ENCODE measurements around the gene WBP2NL.
"Not testable (repeated sequence)": the region's sequence is repeated elsewhere in the genome, so short reads cannot be mapped to it uniquely, and the experiment has no call there.

The WBP2NL gene

DNA sequence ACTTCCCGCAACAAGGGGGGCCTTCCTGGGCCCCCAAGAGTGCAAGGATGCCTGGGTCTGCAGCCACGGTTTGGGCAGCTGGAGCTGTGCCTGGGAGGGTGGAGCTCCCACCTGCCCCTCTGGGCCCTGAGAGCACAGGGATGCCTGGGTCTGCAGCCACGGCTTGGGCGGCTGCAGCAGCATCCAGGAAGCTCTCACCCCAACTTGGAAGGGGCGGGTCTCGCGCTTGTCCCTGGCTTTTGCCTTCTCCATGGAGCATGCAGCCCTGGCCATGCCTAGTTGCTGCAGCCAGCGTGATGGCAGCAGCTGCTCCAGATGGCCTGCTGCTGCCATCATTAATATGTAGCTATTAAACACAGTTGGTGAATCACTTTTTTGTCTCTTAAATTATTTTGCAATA is 36.7 kb downstream of the WBP2NL start:
- DNase-seq: no peak

DNA sequence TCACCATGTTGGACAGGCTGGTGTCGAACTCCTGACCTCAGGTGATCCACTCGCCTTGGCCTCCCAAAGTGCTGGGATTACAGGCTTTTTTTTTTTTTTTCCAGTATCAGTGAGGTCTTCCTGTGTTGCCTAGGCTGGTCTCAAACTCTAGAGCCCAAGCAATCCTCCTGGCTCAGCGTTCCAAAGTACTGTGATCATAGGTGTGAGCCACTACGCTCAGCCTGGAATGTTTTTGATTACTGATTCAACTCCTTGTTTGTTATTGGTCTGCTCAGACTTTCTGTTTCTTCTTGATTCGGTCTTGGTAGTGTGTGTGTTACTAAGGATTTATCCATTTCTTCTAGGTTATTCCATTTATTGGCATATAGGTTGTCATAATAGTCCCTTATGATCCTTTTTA is 40.7 kb downstream of the WBP2NL start:
- DNase-seq: no peak

DNA sequence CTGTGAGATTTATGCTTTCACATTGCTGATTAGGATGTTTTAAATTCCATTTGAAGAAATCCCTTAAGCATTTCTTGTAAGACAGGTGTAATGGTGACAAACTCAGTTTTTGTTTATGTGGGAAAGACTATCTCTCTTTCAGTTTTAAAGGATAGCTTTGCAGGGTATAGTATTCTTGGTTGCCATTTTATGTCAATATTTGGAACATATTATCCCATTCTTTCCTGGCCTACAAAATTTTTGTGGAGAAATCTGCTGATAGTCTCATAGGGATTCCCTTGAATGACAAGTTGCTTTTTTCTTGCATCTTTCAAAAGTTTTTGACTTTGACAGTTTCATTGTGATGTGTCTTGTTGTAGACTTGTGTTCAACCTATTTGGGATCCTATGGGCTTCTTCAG is 43.2 kb downstream of the WBP2NL start:
- no peak for DNase-seq

DNA sequence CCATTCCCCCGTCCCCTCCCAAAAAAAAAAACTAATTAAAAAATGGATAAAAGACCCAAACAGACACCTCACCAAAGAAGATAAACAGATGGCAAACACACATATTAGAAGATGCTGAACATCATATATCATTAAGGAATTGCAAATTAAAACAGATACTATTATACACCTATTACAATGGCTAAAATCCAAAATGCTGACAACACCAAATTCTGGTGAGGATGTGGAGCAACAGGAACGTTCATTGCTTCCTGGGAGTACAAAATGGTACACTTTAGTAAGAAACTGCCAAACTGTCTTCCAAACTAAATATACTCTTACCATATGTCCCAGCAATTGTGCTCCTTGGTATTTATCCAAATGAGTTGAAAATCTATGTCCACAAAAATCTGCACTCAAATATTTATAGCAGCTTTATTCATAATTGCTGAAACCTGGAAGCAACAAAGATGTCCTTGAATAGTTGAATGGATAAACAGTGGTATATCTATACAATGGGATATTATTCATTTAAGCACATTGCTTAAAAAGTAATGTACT is 52.1 kb downstream of the WBP2NL start:
- DNase-seq: no peak

DNA sequence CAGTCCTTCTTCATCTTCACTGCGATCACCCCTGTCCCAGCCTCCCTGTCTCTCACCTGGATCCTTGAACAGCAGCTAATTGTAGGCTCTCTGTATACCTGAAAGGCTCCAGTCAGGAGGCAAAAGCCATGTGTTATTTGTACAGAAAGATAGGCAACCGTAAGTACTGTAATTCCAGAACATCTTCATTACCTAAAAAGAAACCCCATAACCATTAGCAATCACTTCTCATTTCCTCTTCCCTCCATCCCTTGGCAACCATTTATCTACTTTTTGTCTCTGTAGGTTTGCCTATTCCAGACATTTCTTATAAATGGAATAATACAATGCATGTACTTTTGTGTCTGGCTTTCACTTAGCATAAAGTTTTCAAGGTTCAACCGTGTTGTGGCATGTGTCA is 54.2 kb downstream of the WBP2NL start:
- DNase-seq: no peak

DNA sequence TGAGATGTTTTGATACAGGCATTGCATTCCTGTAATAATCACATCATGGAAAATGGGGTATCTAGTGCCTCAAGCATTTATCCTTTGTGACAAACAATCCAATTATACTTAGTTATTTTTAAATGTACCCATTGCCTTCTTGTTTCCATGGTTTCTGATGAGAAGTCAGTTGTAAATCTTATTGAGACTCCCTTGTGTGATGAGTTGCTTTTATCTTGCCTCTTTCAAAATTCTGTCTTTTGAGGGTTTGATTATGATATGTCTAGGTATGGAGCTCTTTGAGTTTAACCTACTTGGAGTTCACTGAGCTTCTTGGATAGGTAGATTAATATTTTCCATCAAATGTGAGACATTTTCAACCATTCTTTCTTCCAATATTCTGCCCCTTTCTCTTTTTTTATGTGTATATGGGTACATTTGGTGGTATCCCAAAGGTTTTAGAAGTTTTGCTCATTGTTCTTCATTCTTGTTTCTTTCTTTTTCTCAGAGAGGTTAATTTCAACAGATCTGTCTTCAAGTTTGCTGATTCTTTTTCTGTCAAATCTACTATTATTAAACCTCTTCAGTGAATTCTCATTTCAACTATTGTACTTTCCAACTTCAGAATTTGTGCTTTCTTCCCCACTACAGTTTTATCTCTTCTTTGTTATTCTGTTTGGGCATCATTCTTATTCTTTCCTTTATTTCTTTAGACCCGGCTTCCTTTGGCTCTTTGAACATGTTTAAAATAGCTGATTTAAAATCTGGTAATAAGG is 58.3 kb downstream of the WBP2NL start:
- DNase-seq: no peak

DNA sequence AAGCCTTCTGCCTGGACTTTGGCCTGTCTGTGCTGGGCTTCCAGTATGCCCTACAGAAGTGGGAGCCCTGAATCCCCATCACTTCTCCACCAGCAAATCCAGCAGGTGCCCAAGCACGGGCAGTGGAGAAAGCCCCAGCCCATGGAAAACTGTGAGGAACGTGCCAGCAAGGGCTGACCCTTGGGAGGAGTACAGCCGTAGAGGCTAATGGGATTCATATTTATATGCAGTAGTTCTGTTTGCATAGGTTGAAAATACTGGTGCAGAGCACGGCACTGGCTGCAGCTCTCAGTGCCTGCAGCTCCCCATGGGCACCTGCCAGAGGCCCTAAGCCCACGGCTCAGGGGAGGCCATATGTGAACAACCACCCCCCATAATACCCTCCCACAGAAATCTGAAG is 61.9 kb downstream of the WBP2NL start:
- no peak for DNase-seq

DNA sequence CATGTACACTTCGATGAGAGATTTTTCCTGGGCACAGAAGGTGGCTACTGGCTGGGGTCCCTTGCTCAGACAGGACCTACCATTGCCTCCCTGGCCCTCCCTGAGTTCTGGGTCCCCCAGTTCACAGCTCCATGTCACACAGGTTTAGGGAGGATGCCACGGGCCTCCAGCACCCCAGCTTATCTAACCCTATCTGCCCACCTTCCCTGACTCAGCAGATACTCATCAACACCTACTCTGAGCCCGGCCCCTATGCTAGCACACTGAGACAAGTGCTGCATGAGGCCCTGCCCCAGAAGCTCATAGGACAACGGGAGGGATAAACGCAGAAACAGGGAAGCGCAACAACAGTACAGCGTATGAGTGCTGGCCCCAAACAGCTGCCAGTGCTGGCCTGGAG is 62.5 kb downstream of the WBP2NL start:
- no peak for DNase-seq

DNA sequence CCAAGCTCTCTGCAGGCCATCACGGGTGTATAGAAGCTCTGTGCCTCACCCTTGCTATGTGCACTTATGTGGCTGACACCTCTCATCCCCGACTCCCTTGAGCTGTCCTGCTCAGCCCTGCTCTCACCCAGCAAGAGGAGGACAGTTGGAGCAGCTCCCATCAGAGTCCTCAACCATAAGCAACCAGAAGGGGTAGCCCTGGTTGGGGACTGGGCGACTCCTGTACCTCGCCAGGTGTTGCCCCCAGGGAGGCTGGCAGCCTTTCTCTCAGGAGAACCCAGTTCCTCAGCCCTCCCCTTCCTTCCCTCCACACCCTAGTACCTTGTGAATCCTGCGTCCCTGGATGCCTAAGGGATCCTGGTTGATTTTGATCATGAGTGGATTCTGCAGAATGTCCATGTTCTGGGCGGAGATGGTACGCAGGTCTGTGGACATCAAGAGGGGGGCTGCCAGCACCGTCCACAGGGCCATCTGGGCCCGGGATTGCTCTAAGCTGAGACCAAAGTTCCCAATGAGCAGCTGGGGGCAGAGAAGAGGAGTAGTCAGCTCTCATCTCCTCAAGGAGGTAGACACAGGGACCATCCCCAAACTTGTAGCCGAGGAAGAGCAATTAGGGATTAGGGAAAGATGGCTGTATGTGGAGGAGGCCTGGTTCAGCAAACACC is 64.0 kb downstream of the WBP2NL start:
- DNase-seq: no peak

DNA sequence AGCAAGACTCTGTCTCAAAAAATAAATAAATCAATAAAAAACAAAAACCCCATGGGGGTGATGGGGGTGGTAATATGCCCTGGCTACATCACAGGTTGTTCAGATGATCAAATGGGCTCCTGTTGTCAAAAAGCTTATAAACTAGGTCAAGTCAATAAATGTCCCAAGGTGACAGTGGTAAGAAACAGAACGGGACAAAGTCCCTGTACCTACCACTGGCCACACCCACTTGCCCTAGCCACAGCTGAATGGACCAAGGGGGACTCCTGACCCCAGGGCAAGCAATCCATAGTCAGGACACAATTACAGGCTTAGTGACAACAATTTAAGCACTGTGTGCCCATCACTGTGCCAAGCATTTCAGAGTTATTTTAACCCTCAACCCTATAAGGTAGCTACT is 66.0 kb downstream of the WBP2NL start:
- DNase-seq: no peak

DNA sequence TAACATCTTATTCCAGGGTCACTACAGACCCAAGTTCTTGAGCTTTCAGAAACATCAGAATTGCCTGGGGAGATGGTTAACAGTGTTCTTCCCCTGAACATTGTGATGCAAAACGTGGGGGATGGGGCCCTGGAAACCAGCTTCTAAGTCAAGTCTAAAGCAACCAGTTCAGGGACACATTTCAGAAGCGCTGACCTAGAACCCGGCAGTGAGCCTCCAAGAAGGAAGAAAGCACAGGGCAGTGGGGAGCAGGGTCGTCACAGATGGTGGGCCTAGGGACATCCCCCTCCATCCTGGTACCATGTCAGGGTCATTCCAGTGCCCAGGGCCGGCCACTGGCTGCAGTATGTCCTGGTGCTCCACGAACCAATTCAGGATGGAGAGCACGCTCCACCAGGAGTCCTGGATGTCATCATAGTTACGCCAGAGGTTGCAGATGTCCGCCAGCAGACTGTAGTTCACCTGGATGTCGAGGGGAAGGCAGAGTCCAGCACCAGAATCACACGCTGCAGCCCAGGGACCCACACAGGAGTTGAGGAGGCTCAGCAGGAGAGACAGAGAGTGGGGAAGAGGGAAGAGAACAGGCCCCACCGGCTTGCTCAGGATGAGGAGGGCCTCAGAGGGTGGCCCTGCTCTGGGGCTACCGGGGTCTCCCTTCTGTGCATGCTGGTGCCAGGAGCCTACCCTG is 67.0 kb downstream of the WBP2NL start:
- DNase-seq: no peak

DNA sequence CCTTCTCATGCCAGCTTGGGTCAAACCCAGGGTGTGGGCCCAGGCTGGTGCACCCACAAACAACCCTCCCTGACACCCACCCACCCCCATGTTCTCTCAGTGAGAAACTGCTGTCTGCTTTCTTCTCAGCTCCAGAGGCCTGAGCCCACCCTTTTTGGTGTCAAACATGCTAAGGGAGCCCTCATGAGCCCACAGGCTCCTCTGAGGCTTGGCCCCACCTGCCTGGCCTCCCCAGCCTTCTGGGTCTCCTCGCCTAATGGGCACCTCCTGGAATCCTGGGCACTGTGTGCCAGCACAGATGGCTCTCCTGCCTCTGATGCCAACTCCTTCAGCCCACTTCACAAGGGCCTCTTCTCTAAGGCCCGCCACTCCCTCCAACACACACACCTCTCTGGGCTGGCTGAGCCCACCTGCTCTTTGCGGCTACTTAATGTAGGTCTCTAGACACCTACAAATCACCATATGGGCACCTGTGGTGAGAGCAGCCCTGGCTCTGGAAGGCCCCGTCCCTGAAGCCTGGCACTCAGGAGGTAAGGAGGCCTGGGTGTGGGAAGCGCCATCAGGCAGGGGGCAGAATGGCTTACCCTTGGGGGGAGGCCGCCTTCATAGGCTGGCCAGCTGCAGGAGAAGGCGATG is 67.7 kb downstream of the WBP2NL start:
- DNase-seq: no peak

DNA sequence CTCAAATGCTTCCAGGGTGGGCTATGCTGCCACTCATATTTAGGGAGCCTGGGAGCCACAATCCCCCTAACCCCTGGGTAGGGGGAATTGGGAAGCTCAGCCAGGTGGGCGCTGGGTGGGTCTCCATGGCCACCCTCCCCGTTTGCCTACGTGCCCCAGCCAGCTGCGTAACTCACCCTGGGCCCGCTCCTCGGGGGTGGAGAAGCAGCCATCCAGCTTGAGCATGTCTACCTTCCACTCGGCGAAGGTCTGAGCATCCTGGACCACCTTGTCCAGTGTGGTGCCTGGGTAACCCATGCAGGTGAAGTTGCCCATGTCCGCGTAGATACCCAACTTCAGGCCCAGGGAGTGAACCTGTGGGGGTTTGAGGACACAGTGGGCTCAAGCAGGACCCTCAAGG is 68.3 kb downstream of the WBP2NL start:
- no peak for DNase-seq

DNA sequence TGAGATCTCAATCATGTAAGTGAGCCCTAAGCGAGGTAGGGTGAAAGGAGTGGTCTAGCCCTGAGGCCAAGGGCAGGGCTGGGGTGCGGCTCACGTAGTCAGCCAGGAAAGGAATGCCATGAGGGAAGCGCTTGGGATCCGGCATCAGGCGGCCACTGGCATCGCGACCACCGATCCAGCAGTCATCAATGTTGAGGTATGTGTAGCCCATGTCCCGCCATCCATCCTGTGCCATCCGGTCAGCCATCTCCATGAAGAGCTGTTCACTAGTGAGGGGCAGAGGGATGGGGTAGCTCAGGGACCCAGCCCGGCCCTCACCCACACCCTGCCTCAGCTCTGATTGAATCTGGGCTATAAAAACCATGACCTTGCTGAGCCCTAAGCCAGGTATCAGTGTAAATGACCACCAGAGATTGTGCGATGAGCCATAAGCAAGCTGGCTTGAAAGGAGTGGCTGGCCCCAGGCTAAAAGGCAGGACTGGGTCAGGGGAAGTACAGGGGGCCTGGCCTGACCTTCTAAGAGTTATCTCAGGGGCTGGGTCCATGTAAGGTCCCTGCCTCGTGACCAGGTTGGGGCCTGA is 69.2 kb downstream of the WBP2NL start:
- DNase-seq: no peak

DNA sequence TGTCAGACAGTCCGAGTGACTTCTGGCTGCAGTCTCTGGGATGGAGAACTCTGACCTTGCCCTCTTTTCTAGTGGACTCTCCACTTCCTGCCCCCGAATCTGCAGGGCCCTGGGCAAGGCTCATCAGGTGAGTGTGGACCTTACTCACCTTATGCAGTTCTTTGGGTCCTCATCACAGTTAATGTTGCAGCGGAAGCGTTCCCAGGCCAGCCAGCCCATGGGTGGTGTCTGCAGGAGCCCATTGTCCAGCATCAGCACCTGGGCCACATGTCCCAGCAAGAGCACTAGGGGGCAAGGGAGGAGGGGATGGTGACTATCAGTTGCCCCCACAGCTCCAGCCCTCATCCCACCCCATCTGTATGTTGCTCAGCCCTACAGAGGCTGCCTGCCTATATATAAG is 69.7 kb downstream of the WBP2NL start:
- no peak for DNase-seq

DNA sequence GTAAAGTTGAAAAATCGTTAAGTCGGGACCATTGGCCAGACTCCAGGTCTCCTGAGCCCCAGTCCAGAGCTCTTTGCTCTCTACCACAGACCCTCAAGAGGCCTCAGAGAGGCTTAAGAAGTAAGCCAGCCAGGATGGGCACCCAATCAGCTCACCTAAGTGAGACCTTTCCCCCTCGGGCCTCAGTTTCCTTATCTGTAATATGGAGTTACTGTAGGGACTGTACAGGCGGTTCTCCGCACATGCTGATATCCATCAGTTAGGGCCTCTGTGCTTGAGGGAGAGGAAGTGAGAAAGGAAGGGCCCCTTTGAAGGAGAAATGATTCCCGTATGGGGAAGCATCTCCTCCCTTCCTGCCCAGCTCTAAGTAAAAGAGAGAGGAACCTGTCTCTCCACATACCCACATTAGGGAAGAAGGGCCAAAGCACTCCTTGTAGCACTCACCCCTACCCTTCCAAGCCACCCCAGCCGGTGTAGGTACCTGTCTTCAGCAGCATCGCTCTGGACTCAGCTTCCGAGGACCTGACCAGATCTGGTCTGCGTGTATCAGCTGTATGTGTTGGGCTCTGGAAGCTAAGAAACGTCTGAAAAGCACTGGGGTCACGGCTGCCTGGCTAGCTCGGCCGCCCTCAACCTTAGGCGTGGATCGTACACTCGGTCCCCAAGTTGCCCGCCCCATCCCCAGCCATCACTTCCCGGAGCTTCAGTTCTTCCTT is 71.4 kb downstream of the WBP2NL start:
- no peak for DNase-seq

DNA sequence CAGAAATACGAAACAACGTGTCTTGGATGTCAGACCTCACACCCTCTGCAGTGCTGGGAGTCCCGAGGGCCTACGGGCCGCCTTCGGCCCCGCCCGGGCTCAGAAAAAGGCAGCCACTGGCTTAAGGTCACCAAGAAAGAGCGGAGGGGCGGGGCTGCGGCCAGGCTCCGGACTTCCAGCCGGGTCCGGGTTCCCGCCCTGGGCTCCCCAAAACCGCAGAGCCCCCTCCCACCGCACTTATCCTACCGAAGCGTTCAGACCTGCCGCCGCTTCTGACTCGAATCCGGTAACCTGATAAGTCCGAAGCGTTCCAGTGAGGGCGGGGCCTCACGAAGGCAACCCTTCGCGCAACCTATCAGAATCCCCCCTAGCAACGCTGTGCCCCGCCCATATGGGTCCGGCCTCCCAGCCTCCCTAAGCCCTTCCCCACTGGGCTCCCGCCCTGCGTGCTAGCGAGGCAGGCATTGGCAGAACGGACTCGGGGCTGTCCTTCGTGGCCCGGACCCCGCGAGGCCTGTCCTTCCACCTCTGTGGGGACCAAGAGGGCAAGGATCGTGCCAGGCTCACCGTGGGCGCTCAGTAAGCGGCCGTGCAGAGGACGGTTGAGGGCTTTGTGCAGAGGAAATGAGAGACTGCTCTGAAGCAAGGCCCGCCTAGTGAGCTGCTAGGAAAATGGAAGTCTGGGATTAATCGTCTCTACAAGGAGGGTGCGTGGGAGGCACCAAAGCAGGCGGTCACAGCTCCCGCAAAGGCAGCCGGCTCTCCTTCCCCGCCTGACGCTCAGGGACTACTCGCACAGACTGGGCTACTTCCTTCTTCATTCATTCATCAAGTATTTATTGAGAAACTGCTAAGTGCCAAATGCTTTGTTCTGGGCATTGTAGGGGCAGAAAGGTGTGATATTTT is 72.2 kb downstream of the WBP2NL start, which contains the start of gene NAGA:
Gene NAGA (minus strand): TSS at position 296 of the 906 bp plus-strand sequence. CDS start 515 bp downstream, outside the sequence.
- peak; percentile 88 for DNase-seq

DNA sequence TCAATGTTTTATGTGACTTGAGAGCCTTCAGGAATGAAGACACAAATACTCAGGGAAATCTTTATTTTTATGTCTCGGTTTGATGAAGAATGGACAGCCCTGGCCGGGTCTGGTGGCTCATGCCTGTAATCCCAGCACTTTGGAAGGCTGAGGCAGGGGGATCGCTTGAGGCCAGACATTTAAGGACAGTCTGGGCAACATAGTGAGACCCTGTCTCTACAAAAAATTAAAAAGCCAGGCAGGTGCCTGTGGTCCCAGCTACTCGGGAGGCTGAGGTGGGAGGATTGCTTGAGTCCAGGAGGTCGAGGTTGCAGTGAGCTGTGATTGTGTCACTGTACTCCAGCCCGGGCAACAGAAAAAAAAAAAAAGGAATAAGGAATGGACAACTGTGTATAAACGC is 72.9 kb downstream of the WBP2NL start:
- DNase-seq: not testable (repeated sequence)

DNA sequence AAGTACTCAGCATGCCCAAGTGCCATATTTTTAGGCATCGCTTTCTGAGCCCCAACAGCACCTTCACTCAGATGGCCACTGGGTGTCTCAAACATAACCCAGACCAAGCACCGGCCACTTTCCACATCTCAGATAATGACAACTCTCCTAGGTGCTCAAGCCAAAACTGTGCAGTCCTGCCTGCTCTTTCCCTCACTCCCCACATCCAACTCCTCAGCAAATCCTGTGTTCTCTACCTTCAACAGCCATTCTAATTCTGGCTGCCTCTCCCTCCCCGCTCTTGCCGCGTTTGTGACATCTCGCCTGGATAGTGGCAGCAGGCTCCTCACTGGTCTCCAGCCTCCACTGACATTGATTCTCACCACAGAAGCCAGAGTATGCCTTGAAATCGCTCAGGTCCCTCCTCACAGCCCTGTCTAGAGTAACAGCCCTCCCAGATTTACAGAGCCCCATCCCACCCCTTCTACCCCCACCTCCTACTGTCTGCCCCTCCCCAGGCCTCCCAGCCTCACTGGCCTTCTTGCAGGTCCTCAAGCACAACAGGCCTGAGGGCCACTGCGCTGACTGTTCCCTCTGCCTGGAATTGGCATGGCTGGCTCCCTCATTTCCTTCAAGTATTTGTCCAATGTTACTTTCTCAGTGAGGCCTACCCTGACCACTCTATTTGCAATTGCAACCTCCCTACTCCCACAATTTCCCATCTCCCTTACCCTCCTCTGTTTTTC is 74.2 kb downstream of the WBP2NL start:
- no peak for DNase-seq

DNA sequence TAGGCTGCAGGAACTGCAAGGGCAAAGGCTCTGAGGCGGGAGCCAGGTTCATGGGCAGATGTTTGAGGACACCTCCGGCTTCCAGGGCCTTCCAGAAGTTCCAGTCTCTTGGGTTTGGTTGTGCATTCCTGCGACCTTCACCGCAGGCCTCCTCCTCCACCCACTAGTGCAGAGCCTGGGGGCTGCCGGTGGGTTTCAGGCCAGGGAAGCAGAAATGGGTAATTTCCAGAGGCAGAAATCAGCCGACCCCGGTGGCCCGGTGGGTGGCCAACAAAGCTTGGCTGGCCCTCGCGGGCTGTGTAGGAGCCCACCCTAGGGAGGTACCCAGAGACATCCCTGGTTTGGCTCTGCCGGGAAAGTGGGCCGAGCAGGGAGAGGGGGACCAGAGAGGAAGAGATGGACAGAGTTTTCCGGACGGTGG is 75.0 kb downstream of the WBP2NL start:
- DNase-seq: no peak
